Glomerular visceral epithelial cell (primary cell): ENCODE measurements around the gene C1QTNF6.
"Not testable (repeated sequence)": the region's sequence is repeated elsewhere in the genome, so short reads cannot be mapped to it uniquely, and the experiment has no call there.

Experiments used
- DNase-seq: peaks from one replicate; pipeline ENCODE4 v3.0.0-alpha.2; 2016; ENCODE audit errors: extremely low spot score

C1QTNF6 gene

DNA sequence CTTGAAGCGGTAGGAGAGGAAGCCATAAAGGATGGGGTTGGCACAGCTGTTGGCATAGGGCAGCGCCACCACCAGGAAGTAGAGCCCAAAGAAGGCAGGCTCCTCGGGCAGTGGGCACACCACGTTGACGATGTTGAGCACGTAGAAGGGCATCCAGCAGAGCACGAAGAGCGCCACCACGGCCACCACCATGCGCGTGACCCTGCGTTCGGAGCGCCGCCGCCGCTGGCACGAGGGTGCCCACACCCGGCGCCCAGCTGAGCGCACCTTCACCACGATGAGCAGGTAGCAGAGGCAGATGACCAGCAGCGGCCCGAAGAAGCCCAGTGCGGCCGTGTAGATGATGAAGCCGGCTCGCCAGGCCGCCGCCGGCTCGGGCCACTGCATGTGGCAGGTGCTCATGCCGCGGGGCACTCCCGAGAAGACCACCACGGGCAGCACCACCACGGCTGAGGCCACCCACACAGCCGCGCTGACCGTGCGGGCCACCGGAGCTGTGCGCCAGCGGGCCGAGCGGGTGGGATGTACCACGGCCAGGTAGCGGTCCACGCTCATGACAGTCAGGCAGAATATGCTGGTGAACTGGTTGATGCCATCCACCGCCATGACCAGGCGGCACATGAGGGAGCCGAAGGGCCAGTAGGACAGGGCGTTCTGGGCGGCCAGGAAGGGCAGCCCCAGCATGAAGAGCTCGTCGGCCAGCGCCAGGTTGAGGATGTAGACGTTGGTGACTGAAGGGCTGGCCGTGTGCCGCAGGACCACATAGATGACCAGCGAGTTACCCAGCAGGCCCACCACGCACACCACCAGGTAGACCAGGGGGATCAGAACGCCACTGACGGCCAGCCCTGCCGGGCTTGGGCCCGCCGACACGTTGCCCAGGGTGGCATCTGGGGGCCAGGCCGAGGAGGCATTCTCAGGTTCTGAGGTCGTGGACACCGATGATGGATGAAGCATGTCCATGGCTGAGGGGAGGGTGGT lies 19.1 kb upstream of the C1QTNF6 start:
- DNase-seq = no peak

DNA sequence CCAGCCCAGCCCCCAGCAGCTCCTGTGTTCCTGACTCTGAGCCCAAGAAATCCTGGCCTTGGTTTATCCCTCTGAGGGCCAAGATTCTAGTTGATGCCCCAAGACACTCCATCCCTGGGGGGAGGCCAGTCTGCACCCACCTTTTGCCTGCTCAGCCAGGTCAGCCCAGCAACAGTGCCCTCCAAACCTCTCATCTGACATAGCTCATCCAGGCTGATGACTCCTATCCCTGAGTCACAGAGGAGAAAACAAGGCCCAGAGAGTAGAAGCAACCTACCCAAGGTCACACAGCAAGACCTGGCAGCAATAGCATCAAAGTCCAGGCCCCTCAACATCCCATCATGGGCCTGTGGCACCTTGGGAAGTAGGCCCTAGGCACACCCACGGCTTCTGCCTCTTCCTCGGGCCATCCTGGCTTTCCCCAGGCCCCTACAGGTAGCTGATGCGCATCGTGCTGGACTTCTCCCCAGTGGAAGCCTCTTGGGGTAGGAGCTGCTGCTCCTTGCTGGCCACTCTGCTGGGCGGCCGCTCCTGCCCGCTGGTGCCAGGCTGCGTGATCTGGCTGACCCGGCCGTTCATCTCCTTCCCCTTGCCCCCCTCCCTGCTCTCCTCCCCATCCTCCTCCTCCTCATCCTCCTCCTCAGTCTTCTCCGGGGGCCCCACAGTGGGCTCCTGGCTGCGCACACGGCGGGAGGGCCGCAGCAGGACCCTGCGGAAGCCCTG lies 18.2 kb upstream of the C1QTNF6 start:
- DNase-seq = no peak

DNA sequence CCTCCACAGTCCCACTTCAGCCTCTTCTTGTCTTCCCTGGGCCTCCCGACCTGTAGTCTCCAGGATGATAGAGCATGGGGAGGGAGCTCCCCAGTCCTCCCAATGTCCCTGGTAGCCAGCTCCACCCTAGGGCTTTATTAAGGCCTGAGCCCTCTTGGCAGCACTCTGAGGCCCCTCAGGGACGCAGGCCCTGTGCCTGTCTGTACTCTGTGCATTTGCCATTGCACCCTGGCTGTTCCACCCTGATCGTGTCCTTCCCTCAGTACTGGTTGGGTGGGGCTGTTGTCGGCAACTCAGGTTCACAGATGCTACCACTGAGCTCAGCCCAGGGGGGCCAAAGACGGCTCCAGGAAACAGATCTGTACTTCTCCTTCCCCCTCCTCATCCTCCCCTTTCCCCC lies 17.0 kb upstream of the C1QTNF6 start:
- no peak for DNase-seq

DNA sequence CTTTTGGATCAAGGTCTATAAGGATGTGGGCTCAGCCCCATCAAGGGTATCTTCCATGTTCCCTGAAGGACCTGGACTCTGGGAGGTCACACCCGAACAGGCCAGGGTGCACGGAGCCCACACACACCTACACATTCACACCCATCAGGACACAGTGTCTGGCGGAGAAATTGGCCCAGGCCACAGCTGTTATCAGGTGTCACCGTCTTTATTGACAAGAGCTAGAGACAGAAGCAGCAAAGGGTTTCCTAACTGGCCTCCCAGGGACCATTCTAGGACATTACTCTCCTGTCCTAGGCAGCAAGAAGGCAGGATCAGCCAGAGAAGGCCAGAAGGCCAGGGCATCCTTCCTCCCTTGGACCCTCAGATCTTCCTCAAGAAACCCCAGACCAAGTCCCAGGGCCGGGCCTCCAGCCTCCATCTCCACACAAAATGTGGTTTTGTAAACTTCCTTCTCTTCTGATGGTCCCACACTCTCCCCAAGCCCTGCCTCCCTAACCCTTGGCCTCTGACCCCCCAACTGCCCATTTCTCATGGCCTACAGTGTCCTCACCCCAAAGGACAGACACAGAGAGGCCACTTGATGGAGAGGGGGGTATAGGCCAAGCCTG lies 16.1 kb upstream of the C1QTNF6 start:
- no peak for DNase-seq

DNA sequence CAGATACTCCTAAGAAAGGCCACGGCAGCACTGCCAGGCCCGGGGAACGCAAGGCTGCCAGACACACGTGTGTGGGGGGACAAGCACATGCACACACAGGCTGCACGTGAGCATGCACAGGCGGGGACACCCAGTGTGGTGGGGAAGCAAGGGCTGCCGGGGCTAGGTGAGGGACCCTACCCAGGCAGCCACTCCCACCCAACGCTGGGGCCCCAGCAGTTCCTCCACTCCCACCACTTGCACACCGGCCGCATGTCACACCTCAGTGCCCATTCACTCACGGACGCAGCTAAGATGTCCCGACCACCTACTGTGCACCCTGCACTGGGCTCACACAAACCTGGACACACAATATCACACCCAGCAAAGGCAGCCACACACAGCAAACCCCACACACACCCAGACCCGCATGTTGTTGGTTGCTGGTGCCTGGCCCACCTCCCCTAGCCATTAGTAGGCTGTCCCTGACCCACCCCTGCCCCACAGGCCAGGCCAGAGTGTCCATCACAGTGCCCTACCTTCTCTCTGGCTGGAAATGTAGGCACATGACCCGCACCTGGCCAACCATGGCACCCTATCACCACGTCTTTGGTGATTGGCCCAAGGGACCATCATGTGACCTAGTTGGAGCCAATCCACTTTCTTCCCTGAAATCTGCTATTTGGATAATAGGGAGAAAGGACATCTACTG lies 15.5 kb upstream of the C1QTNF6 start:
- DNase-seq = no peak

DNA sequence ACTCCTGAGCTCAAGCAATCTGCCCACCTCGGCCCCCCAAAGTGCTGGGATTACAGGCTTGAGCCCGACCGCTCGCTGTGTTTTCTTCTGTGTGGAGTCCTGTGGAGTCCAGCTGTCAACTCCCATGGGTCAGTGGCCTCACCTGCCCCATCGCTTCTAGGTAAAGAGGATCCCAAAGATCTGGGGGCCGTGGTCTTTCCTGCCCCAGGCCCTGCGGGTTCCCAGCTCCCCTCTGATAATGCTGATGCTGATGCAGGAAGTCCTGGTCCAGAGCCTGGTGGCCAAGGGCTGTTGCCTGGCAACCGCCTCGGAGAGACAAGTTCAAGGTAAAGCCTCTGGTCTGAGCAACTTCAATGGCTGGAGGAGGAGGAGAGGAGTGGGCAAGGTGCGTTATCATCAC lies 14.7 kb upstream of the C1QTNF6 start:
- no peak for DNase-seq

DNA sequence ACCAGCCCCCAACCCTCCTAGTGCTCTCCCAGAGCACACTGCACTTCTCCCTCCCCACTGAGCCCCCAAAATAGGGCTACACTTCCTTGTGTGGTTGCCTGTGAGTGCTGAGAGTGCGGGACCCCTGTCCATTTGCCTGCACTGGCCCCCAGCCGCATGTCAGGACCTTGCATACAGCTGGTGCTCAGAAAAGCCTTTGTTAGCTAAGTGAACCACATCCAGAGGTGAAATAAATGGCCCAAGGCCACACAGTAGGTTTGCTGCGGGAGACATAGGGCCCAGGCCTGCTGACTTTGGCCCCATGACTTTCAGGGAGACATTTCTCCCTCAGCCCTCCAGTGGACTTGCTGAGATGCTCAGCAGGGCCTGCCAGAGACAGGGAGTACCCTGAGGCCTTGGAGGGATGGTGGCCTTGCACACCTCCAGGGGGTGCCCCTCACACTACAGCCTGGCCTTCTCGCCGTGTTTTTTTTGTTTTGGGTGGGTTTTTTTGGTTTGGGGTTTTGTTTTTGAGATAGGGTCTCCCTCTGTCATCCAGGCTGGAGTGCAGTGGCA lies 14.0 kb upstream of the C1QTNF6 start:
- no peak for DNase-seq

DNA sequence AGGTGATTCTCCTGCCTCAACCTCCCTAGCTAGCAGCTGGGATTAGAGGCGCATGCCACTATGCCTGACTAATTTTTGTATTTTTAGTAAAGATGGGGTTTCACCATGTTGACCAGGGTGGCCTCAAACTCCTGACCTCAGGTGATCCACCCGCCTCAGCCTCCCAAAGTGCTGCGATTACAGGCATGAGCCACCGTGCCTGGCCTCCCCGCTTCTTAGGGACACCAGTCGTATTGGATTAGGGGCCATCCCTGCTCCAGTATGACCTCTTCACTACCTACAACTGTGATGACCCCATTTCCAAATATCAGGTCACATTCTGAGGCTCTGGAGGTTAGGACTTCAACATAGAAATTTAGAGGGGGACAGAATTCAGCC lies 13.4 kb upstream of the C1QTNF6 start:
- DNase-seq = not testable (repeated sequence)

DNA sequence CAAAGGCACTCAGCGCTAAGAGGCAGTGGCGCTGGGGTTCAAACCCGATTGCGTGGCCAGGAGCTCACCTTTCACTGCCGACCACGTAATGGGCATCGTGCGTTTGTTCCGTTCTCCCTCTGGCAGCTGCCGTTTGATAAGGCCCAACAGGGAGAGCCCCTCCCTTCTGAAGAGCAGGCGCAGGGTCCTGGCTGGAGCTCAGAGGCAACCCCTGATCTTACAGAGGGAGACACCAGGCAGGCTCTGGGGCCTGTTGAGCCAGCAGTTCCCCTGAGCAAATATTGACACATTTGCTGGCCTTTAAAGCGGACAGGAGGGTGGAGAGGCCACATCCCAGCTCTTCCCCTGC lies 11.7 kb upstream of the C1QTNF6 start:
- no peak for DNase-seq

DNA sequence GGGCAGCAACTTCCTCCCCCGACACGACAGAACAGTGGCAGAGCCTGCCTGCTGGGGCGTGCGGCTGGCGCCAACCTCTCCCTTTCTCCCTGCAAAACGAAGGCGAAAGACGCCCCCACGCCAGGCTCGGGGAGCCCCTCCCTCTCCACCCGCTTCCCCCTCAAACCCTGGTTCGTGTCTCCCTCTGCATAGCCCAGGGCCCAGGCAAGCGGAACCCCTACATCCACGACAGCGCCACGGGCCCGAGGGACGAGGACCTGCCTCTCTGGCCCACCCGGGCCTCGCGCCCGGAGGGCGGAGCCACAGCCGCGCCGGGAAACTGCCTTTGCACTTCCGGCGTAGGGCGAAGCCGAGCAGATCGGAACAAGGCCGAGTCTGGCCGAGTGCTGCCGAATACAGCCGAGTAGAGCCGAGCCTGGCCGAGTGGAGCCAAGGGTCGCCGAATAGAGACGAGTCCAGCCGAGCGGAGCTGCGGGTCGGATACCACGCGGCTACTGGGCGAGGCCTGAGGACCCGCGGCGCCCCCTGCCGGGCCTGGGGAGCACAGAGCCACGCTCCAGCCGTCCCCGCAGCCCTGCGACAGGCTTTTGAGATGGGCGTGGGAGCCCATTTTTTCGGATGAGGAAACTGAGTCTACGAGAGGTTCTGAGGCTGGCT lies 11.2 kb upstream of the C1QTNF6 start:
- peak; percentile 98 for DNase-seq

DNA sequence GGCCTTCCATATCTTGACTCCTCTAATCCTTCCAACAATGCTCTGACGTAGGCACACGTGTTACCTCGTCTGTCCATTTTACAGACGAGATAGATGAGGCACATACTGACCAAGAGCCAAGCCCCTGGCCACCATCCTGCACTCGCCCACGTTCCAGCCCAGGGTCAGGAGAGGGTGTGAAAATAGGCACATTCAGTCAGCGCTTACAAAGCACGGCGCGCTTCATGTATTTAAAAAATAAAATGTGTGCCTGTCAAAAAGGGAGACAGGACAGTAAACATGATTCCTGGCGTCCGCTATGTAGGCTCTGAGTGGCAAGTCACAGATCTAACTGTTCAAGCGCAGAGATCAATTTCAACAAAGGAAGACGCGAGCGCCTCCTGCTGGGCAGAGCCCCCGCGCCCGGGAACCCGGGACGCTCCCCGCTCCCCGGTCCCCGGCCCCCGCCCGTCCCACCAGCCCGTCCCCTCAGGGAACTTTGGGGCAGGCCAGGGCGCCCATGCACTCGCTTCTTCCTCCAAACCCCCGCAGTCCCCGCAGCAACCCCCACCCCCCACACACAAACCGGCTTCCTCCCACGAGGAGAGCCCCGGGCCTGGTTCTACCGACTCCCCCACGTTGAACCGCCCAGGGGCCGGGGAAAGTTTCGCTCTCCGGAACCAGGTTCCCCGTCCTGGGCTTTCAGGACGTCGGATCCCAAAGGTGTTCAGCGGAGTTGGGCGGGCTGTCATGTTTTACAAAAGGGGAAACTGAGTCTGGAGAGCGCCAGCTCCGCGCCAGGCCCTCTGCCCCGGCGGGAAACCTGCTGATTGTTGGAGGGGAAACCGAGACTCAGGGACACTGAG lies 10.4 kb upstream of the C1QTNF6 start:
- peak; percentile 74 for DNase-seq

DNA sequence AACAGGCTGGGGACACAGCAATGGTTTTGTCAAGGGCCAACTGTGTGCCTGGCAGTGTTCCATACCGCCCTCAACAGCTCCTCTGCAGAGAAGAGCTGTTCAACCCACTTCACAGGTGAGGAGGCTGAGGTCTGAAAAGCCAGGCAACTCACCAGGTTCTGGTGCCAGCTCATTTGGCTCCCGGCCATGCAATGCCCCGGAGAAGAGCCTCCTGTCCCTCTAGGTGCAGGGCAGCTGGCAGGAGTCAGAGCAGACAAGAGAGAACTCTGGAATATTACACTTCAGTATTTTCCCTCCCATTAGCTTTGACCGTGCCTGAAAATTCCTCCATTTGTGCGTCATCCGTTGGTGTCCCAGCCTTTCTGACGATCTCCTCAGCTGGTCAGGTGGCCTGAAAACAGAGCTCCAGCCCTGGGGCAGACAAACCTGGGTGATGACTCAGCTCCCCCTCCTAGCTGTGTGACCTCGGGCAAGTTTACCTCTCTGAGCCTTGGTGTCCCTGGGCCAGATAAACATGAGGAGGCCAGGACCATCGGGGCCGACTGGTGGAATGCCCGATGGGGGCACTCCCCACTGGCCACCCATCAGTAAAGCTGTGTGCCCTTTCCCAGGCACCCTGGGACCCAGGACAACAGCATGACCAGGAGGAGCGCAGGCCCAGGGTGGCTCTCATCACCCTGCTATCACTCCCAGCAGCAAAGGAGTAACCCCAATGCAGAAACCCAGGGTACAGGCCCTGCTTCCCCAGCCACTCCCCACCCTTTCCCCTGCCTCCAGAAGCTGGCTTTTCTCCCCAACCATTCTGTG lies 9.6 kb upstream of the C1QTNF6 start:
- DNase-seq = peak; percentile 90

DNA sequence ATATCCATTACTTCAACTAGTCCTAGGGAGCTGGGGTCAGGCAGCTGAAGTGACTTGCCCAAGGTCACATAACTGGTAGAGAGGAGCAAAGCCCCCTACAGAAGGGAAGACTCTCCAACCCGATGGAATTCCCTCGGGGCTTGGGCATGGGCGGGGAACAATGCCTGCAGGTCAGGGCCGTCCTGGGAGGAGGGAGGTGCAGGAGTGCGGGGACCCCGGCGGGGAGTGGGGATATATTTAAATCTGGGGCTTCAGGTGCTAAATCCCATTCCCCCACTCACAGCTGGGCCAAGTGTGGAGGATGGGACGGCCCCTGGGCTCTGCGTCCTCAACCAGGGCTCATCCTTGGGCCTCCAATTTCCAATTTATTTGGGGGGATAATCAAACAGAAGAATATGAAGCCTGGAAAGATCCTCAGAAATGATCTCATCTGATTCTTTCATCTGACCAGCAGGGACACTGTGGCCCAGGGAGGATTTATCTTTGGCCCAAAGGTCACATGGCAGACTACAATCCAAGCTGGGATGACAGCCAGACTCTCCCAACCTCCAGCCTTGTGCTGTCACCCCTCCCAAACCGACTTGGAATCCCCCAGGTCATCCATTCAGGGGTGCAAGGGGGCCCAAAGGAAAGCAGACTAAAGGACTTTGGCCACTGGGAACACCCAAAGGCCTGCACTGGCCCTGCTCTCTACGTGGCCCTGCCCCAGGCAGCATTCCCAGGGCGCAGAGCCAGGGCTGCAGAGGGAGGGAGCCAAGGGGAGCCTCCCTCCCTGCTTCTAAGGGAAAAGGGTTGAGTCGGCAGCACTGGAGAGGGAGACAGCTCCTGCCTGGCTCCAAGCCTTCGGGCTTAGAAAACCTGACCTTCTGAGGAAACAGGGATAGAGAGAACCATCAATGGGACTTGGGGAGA lies 8.7 kb upstream of the C1QTNF6 start:
- DNase-seq = peak; percentile 63

DNA sequence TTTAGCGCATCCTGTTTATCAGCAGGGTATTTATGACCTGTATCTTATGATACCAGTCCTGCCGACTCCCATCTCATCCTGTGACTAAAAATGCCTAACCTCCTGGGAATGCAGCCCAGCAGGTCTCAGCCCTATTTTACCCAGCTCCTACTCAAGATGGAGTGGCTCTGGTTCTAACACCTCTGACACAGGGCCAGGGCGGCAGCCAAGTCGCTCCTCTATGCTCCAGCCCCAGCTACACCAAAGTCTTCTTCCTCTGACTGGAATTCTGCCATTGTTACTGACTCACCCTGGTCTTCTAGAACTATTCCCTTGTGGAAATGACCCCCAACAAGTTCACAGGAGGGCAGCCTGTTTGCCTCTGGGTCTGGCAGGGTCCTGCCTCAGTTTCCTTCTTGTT lies 7.9 kb upstream of the C1QTNF6 start:
- DNase-seq = no peak

DNA sequence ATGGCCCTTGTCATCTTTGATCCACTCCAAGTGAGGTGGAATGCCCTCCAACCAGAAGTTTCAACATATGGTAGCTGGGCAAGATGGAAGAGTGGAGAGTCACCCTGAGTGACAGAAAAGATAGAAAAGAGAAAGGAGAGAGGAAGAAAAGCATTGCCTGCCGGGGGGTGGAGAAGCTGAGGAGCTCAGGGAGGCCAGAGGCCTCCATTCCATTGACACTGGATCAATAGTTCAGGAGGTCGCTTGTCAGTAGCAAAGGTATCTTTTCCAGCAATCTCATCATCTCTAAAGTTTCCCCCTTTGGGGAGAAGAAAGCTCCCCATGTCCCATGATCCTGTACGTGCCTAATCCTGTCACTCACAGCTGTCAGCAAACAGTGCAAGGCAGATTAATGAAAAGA lies 6.7 kb upstream of the C1QTNF6 start:
- no peak for DNase-seq

DNA sequence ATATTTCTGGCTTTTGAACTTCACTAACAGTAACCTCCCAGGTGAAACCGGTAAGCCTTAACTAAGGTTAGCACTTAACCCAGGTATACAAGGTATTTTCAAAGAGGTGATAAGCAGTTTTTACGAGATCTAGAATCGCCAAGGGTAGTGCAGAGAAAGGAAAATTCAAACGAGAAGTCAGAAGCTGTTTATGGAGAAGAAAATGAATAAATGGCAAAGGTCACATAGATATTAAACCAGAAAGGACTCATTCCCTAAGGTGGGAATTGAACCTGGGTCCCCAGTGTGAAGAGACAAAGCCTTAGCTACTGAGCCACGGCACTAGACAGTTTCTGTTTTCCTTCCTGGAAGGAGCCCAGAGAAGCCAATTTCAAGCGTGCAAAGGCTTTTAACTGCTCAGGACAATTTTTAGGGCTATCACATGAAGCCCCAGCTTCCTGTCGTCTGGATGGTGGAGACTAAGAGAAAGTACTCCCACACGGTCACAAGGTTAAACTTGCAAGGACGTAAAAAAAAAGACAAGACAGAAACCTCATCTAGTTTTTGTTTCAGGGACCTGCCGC lies 5.7 kb upstream of the C1QTNF6 start:
- no peak for DNase-seq

DNA sequence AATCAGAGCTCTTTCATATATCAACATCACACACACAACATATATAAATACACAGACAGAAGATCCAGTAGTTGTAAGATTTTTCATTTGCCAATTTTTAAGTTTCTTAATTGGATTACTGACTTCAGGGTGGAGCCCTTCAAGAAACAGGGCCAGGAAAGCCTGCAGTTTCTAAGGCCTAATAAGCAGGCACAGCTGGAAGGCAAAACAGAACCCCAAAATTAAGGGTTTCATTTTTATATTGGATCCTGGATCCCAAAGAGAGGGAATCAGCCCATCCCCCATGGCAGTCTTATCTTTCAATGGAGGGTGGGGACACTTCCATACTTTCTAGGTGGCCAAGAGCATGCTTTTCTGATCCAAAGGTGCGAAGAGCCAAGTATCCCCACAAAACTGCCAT lies 4.7 kb upstream of the C1QTNF6 start:
- DNase-seq = no peak

DNA sequence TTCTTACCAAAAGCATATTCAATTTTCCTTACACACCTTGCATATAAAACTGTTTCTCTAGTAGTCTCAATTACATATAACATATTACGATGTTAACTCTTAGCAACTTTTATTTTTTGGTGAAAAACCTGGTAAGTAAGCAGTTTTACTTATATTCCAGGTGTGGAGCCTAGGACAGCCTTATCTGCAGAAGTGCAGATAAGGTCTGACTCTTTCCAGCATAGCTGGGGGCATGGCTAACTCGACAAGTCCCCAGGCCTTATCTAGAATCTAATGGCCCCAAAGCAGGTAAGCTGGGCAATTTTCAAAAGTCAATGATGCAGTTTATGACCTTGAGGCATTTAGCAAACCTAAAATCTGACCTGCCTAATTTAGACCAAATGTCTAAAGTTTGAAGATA lies 4.2 kb upstream of the C1QTNF6 start:
- DNase-seq = no peak
